ENCODE measurements around the gene TSPAN33.

TSPAN33 gene

DNA sequence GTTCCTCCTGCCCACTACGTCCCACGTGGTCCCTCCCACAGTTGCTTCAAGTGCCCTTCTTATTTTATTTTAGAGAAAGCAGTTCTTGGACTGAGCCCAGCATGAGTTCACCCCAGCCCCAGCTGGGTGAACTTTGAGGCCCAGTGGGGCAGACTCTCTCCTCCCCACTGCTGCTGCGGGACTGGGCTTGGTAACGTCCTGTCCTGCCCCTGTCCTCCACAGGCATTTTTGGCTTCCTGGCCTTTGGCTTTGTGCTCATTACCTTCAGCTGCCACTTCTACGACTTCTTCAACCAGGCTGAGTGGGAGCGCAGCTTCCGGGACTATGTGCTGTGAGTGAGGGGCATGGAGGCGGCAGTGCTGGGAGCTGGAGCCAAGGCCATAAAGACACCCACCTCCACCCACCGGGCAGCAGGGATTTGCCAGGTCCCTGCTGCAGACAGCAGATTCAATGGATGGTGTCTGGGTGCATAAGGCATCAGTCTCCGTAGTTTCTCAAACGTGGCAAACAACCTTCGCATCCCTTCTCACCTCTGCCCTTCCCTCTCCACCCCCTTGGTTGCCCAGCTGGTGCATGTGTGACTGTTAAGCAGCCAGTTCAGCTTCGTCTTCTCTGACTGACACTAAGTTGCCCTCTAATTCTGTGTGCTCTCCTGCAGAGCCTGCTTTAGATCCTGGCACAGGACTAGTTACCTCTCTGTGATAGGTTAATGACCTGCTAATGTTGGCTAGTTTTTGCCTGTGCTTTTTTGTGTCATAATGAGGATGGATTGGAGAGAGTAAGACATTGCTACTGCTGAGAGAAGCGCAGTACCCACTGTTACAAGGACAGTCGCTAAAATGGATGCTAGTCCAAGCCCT lies 64.8 kb downstream of the TSPAN33 start:
- H3K14ac ChIP-seq (ENCODE audit: low read length in 2 of 2) = no peak overlapping the region
- H2BK15ac ChIP-seq (ENCODE audit: low read depth, poor library complexity, severe bottlenecking) = no peak overlapping the region
- no peak overlapping the region for H3K23ac ChIP-seq (ENCODE audit: low read length in 2 of 2)
- DNase-seq = no peak
- 95% methylated on average over 14 of the region's 15 CpGs for WGBS
- no peak overlapping the region for H3K4me2 ChIP-seq (ENCODE audit: low read length, poor library complexity, severe bottlenecking)
- H4K91ac ChIP-seq (ENCODE audit: low read length) = no peak overlapping the region
- no peak overlapping the region for H3K27ac ChIP-seq (ENCODE audit: low read length, poor library complexity, severe bottlenecking)
- H4K8ac ChIP-seq (ENCODE audit: low read length) = no peak overlapping the region
- H2BK120ac ChIP-seq (ENCODE audit: low read depth, low read length) = no peak overlapping the region
- H3K4ac ChIP-seq (ENCODE audit: low read depth in 1 of 2, low read length in 2 of 2) = no peak overlapping the region
- no peak overlapping the region for H2AK5ac ChIP-seq (ENCODE audit: low read length, severe bottlenecking)
- H2BK12ac ChIP-seq (ENCODE audit: low read length in 2 of 2) = no peak overlapping the region
- H3K36me3 ChIP-seq (ENCODE audit: control insufficient read depth in 1 of 2, insufficient read depth in 2 of 2, low read depth in 1 of 2, low read length in 2 of 2) = peaks cover 0 to 79% of the 10 kb centered on the region in 2 experiments
- H3K27me3 ChIP-seq (ENCODE audit: control insufficient read depth in 1 of 2, insufficient read depth in 1 of 2, low read length in 2 of 2) = peaks cover 0 to 28% of the 10 kb centered on the region in 2 experiments
- no peaks in the 10 kb centered on the region for H3K79me1 ChIP-seq (replicated peaks; ENCODE audit: low read length, poor library complexity, severe bottlenecking)
- no peak overlapping the region for H2AFZ ChIP-seq (ENCODE audit: low read depth, low read length)
- H3K9me3 ChIP-seq (ENCODE audit: control insufficient read depth, low read length) = no peaks in the 10 kb centered on the region
- H3K4me3 ChIP-seq (ENCODE audit: insufficient read depth in 1 of 2, low read depth in 1 of 2, low read length in 2 of 2) = no peak overlapping the region
- no peak overlapping the region for H3K18ac ChIP-seq (ENCODE audit: low read depth in 1 of 2, low read length in 2 of 2)
- peaks cover 7% of the 10 kb centered on the region for H3K4me1 ChIP-seq (ENCODE audit: control insufficient read depth, insufficient read depth, low read depth, low read length)
- no peak overlapping the region for H3K9ac ChIP-seq (ENCODE audit: low read length)
- H2BK5ac ChIP-seq (ENCODE audit: low read depth, low read length, poor library complexity, severe bottlenecking) = no peak overlapping the region

DNA sequence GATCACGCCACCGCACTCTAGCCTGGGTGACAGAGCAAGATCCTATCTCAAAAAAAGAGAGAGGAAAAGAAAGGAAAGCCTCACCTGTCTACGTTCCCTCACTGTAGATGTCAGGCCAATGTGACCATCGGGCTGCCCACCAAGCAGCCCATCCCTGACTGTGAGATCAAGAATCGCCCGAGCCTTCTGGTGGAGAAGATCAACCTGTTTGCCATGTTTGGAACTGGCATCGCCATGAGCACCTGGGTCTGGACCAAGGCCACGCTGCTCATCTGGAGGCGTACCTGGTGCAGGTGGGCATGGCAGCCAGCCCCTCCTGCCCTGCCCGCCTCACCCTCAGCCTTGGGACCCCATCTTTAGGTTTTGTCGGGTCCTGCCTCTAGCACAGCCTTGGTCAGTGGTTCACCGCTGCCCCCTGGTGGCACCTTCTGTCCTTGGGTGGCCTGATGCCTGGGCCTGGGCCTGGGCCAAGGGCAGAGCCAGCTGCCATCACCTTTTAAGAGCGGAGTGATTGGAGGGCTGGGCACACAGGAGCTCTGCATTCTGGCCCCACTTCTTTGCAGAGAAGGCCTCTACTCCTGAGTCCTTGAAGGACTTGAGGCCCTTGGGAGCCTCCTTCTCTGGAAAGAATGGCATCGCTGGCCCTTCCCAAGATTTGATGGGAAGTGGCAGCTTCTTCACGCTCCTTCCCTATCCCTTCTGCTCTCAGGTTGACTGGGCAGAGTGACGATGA lies 65.9 kb downstream of the TSPAN33 start:
- Histone ChIP-seq H3K9me3 (ENCODE audit: control insufficient read depth, low read length) (no peaks in the 10 kb centered on the region), H3K4me1 (ENCODE audit: control insufficient read depth, insufficient read depth, low read depth, low read length) (peaks cover 7% of the 10 kb centered on the region), H3K36me3 (ENCODE audit: control insufficient read depth in 1 of 2, insufficient read depth in 2 of 2, low read depth in 1 of 2, low read length in 2 of 2) (peaks cover 0 to 73% of the 10 kb centered on the region in 2 experiments), H3K18ac (ENCODE audit: low read depth in 1 of 2, low read length in 2 of 2) (no peak overlapping the region), H2BK15ac (ENCODE audit: low read depth, poor library complexity, severe bottlenecking) (no peak overlapping the region), H3K79me1 (replicated peaks; ENCODE audit: low read length, poor library complexity, severe bottlenecking) (no peaks in the 10 kb centered on the region), H2AFZ (ENCODE audit: low read depth, low read length) (no peak overlapping the region), H3K14ac (ENCODE audit: low read length in 2 of 2) (no peak overlapping the region), H2BK5ac (ENCODE audit: low read depth, low read length, poor library complexity, severe bottlenecking) (no peak overlapping the region), H3K23ac (ENCODE audit: low read length in 2 of 2) (no peak overlapping the region), H3K9ac (ENCODE audit: low read length) (no peak overlapping the region), H2BK12ac (ENCODE audit: low read length in 2 of 2) (no peak overlapping the region), H3K27ac (ENCODE audit: low read length, poor library complexity, severe bottlenecking) (no peak overlapping the region), H3K4me3 (ENCODE audit: insufficient read depth in 1 of 2, low read depth in 1 of 2, low read length in 2 of 2) (no peak overlapping the region), H2AK5ac (ENCODE audit: low read length, severe bottlenecking) (no peak overlapping the region), H3K4me2 (ENCODE audit: low read length, poor library complexity, severe bottlenecking) (no peak overlapping the region), H3K27me3 (ENCODE audit: control insufficient read depth in 1 of 2, insufficient read depth in 1 of 2, low read length in 2 of 2) (peaks cover 0 to 28% of the 10 kb centered on the region in 2 experiments), H4K91ac (ENCODE audit: low read length) (no peak overlapping the region), H4K8ac (ENCODE audit: low read length) (no peak overlapping the region), H2BK120ac (ENCODE audit: low read depth, low read length) (no peak overlapping the region), H3K4ac (ENCODE audit: low read depth in 1 of 2, low read length in 2 of 2) (no peak overlapping the region)
- WGBS = 80% methylated on average over 16 of the region's 16 CpGs
- peak; percentile 52 for DNase-seq

DNA sequence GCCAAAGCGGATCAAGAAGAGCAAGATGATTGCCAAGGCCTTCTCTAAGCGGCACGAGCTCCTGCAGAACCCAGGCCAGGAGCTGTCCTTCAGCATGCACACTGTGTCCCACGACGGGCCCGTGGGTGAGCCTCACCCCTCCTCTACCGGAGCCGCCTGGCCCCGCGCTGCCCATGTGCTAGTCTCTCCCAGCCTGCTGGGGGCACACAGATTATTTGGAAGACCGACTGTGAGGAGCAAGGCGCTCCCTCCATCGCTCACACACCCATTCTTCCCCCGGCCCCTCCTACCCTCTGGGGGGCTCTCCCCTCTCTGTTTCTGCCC lies 66.4 kb downstream of the TSPAN33 start:
- Histone ChIP-seq H3K4ac (ENCODE audit: low read depth in 1 of 2, low read length in 2 of 2) (no peak overlapping the region), H3K79me1 (replicated peaks; ENCODE audit: low read length, poor library complexity, severe bottlenecking) (no peaks in the 10 kb centered on the region), H3K9me3 (ENCODE audit: control insufficient read depth, low read length) (no peaks in the 10 kb centered on the region), H3K14ac (ENCODE audit: low read length in 2 of 2) (no peak overlapping the region), H2BK120ac (ENCODE audit: low read depth, low read length) (no peak overlapping the region), H2BK12ac (ENCODE audit: low read length in 2 of 2) (no peak overlapping the region), H2AK5ac (ENCODE audit: low read length, severe bottlenecking) (no peak overlapping the region), H3K9ac (ENCODE audit: low read length) (no peak overlapping the region), H2BK15ac (ENCODE audit: low read depth, poor library complexity, severe bottlenecking) (no peak overlapping the region), H4K91ac (ENCODE audit: low read length) (no peak overlapping the region), H3K4me2 (ENCODE audit: low read length, poor library complexity, severe bottlenecking) (no peak overlapping the region), H3K27ac (ENCODE audit: low read length, poor library complexity, severe bottlenecking) (no peak overlapping the region), H3K4me1 (ENCODE audit: control insufficient read depth, insufficient read depth, low read depth, low read length) (peaks cover 7% of the 10 kb centered on the region), H3K36me3 (ENCODE audit: control insufficient read depth in 1 of 2, insufficient read depth in 2 of 2, low read depth in 1 of 2, low read length in 2 of 2) (peaks cover 0 to 68% of the 10 kb centered on the region in 2 experiments), H4K8ac (ENCODE audit: low read length) (no peak overlapping the region), H3K4me3 (ENCODE audit: insufficient read depth in 1 of 2, low read depth in 1 of 2, low read length in 2 of 2) (no peak overlapping the region), H3K27me3 (ENCODE audit: control insufficient read depth in 1 of 2, insufficient read depth in 1 of 2, low read length in 2 of 2) (peaks cover 0 to 28% of the 10 kb centered on the region in 2 experiments), H2AFZ (ENCODE audit: low read depth, low read length) (no peak overlapping the region), H2BK5ac (ENCODE audit: low read depth, low read length, poor library complexity, severe bottlenecking) (no peak overlapping the region), H3K18ac (ENCODE audit: low read depth in 1 of 2, low read length in 2 of 2) (no peak overlapping the region), H3K23ac (ENCODE audit: low read length in 2 of 2) (no peak overlapping the region)
- WGBS = 95% methylated on average over 14 of the region's 14 CpGs
- DNase-seq = no peak

DNA sequence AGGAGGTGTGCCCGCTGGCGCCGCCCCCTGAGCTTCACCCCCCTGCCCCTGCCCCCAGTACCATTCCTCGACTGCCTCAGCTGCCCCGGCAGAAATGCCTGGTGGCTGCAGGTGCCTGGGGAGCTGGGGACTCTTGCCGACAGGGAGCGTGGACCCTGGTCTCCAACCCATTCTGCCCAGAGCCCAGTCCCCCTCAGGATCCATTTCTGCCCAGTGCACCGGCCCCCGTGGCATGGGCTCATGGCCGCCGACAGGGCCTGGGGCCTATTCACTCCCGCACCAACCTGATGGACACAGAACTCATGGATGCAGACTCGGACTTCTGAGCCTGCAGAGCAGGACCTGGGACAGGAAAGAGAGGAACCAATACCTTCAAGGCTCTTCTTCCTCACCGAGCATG lies 67.6 kb downstream of the TSPAN33 start:
- Histone ChIP-seq H4K91ac (ENCODE audit: low read length) (no peak overlapping the region), H3K4me3 (ENCODE audit: insufficient read depth in 1 of 2, low read depth in 1 of 2, low read length in 2 of 2) (no peak overlapping the region), H3K4ac (ENCODE audit: low read depth in 1 of 2, low read length in 2 of 2) (no peak overlapping the region), H2BK120ac (ENCODE audit: low read depth, low read length) (no peak overlapping the region), H3K36me3 (ENCODE audit: control insufficient read depth in 1 of 2, insufficient read depth in 2 of 2, low read depth in 1 of 2, low read length in 2 of 2) (peaks cover 0 to 58% of the 10 kb centered on the region in 2 experiments), H4K8ac (ENCODE audit: low read length) (no peak overlapping the region), H3K9ac (ENCODE audit: low read length) (no peak overlapping the region), H3K27me3 (ENCODE audit: control insufficient read depth in 1 of 2, insufficient read depth in 1 of 2, low read length in 2 of 2) (peaks cover 0 to 28% of the 10 kb centered on the region in 2 experiments), H3K4me1 (ENCODE audit: control insufficient read depth, insufficient read depth, low read depth, low read length) (peaks cover 7% of the 10 kb centered on the region), H3K4me2 (ENCODE audit: low read length, poor library complexity, severe bottlenecking) (no peak overlapping the region), H3K79me1 (replicated peaks; ENCODE audit: low read length, poor library complexity, severe bottlenecking) (no peaks in the 10 kb centered on the region), H2BK12ac (ENCODE audit: low read length in 2 of 2) (no peak overlapping the region), H2AK5ac (ENCODE audit: low read length, severe bottlenecking) (no peak overlapping the region), H2AFZ (ENCODE audit: low read depth, low read length) (no peak overlapping the region), H3K9me3 (ENCODE audit: control insufficient read depth, low read length) (no peaks in the 10 kb centered on the region), H3K14ac (ENCODE audit: low read length in 2 of 2) (no peak overlapping the region), H2BK5ac (ENCODE audit: low read depth, low read length, poor library complexity, severe bottlenecking) (no peak overlapping the region), H3K27ac (ENCODE audit: low read length, poor library complexity, severe bottlenecking) (no peak overlapping the region), H3K18ac (ENCODE audit: low read depth in 1 of 2, low read length in 2 of 2) (no peak overlapping the region), H2BK15ac (ENCODE audit: low read depth, poor library complexity, severe bottlenecking) (no peak overlapping the region), H3K23ac (ENCODE audit: low read length in 2 of 2) (no peak overlapping the region)
- WGBS = 95% methylated on average over 11 of the region's 14 CpGs
- no peak for DNase-seq

All from mesenchymal stem cell (in vitro differentiated cells and primary cell).